Measurements from ENCODE around the gene KLHL10.
"Not testable (repeated sequence)": the region's sequence is repeated elsewhere in the genome, so short reads cannot be mapped to it uniquely, and the experiment has no call there.

KLHL10 gene

GRCh38 chr17:41860254-41860931, 22.8 kb downstream of the KLHL10 start:
- no peak for DNase-seq

GRCh38 chr17:41863074-41863848, 25.6 kb downstream of the KLHL10 start:
- DNase-seq, result no peak

- DNase-seq, result no peak
Measured at GRCh38 chr17:41864498-41864835, 26.8 kb downstream of the KLHL10 start.

DNA sequence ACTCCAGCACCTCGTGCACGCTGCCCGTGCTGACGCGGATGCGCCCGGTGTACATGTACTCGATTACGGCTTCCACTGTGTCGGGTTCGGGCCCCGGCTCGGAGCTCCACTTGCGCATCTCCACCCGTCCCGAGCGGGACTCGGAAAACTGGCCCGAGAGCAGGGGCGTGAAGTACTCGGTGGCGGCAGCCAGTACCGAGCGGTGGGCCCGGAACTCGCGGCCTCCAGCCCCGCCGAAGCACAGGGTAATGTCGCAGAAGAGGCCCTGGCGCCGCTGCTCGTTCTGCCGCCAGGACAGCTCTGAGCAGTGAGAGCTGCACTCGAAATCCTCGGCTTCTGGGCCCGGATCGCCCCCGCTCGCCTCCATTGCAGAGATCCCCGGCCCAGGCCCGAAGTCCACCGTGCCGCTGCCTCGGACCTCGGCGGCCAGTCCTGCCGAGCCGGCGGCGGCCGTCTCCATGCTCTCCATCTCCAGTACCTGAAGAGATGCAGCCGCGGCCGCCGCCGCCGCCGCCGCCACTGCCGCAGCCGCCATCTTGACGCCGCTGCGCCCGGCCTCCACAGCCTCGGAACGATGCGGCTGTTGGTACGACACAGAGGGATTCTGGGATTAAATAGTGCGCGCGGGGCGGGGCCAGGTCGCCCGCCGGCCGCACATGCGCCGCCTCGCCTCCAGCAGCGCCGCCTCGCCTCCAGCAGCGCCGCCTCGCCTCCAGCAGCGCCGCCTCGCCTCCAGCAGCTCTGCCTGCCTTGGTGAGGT, 27.4 kb downstream of the KLHL10 start, which contains the start of gene KLHL11:
Gene KLHL11 (minus strand): TSS at position 588 of the 760 bp plus-strand sequence. CDS start 53 bp downstream, at position 535.
- peak; percentile 61 for DNase-seq

- DNase-seq, result no peak
Measured at GRCh38 chr17:41865596-41865893, 27.9 kb downstream of the KLHL10 start.

DNA sequence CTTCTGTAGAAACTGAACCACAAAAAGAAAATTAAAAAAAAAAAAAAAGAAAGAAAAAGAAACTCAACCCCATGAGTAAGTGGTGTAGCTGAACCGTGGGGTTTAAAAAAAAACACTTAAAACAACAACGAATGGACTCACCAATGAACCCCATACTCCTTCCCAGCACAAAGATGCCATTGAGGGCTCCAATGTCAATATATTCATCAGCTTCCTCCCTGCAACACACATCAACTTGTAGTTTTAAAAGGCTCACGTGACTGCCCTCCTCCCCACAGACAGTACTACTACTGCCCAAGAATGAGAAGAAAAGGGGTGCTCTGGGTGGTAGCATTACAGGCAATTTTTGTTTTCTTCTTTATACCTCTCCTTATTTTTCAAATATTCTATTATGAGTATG, 30.9 kb downstream of the KLHL10 start:
- no peak for DNase-seq

- no peak for DNase-seq
Measured at GRCh38 chr17:41869426-41869825, 31.8 kb downstream of the KLHL10 start.

- no peak for DNase-seq
Measured at GRCh38 chr17:41870097-41870496, 32.5 kb downstream of the KLHL10 start.

DNA sequence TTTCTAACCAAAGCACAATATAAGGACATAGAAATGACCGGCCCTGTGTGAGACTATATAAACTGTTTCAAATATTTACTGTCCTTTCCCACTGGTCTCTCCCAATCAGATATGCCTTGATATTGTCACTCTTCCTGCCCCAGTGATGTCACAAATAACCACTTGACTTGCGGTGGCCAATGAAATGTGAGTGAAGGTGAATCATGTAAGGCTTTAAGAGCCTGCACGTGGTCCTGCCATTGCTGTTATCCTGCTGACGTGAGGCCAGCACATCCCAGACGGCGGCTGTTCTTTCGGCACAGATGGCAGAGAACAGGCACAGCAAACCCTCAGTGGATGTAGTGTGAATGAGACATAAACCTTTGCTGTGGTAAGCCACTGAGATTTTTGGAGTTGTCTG, 33.0 kb downstream of the KLHL10 start:
- no peak for DNase-seq

DNA sequence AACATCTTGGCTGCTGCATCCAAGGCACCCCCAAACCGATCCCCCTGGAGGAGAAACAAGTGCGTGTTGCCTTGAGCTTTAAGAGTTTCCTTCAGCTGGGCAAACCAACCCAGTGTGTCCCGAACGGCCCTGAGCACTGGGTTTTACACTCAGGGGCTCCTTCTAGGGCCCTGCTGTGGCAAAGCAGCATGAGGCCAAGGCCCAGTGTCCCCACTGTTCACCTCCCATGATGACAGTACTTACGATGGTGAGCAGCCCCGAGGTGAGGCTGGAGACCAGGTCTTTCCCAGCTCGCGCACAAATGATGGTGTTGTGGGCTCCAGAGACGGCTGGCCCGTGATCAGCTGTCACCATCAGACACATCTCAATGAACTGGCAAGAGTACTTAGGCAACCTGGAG, 34.2 kb downstream of the KLHL10 start:
- no peak for DNase-seq

DNA sequence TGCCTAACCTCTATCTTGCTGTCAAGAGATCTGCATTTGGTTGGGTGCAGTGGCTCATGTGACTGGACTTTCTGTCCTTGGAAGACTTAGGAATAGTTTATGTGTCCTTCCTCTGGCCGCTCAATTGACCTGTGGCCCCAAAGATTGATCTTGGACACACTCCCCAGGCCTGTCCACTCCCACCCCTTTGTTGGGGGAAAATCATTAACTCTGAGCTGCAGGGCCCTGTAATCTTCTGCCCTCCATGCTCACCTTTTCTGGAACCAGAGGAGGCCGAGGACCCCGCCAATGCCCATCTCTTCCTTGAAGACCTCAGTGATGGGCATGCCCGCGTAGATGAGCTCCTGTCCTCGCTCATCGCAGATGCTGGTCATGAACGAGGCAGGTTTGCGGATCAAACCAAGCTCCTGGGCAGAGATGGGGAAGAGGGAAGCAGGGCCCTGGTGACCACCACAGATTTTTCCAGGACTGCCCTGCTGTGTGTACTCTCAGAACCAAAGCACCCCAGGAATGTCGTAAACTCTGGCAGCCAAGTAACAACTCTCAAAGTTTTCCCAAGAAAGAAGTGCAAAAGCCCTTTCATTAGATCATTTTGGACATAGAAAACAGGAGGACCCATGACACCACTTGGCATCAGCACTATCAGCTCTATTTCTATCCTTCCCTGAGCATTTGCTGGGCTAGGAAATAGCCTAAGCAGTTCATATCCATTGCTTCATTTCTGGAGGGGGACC, 36.1 kb downstream of the KLHL10 start:
- no peak for DNase-seq

DNA sequence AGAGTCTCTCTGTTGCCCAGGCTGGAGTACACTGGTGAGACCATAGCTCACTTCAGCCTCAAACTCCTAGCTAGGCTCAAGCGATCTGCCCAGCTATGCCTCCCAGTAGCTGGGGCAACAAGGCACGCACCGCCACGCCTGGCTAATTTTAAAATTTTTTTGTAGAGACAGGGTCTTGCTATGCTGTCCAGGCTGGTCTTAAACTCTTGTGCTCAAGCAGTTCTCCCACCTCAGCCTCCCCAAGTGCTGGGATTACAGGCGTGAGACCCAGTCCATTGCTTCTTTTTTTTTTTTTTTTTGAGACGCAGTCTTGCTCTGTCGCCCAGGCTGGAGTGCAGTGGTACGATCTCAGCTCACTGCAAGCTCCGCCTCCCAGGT, 36.7 kb downstream of the KLHL10 start:
- not testable (repeated sequence) for DNase-seq

DNA sequence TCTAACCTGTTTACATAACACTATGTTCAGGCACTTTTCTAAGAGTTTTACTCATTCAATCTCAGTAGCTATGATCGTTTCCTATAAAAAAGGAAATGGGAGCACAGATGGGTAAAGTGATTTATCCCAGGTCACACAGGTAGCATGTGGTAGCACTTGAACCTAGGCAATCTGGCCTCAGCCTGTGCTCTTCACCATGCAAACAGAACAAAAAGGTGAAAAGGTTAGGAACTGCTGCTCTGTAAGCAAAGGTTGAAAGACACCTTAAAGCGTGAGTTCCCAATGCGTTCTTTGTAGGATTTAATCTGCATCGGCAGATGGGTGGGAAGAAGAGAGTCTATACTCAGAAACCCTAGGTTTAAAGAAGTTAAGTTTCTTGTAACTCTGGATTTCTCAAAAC, 42.5 kb downstream of the KLHL10 start:
- no peak for DNase-seq

DNA sequence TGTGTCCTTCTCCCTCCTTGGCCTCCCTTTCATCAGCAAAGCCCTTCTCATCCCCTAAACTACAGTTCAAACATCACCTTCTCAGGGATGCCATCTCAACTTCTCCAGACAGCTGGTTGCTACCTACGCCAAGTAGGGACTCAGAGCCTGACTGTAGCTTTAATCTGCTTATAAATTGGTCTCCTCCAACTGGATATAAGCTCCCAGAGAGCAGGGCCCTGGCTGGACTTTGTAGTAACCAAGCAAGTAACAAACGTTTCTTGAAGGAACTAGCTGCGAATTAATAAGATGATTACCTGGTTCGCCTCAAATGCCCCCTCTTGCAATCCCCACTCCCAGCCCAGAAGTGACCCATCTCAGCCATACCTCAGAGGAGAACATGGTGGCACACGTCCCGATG, 45.1 kb downstream of the KLHL10 start:
- DNase-seq, result no peak

- no peak for DNase-seq
Measured at GRCh38 chr17:41885733-41886132, 48.1 kb downstream of the KLHL10 start.

DNA sequence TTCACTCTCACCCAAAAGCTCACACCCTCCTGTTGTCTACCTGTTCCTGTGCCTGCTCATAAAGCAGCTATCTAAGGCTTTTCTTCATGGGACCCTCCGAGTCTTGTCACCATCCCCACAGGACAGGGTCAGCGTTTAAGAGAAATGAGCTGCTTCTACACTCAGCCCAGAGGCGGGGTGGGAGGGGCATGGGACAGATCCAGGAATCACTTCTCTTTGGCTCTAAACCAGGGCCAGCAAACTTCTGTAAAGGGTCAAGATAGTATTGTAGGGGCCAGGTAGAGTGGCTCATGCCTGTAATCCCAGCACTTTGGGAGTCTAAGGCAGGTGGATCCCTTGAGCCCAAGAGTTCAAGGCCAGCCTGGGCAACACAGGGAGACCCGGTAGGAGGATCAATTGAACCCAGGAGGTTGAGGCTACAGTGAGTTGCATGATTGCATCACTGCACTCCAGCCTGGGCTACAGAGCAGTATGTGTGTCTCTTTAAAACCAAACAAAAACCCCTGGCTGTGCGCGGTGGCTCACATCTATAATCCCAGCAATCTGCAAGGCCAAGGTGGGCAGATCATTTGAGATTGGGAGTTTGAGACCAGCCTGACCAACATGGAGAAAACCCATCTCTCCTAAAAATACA, 50.8 kb downstream of the KLHL10 start:
- no peak for DNase-seq

DNA sequence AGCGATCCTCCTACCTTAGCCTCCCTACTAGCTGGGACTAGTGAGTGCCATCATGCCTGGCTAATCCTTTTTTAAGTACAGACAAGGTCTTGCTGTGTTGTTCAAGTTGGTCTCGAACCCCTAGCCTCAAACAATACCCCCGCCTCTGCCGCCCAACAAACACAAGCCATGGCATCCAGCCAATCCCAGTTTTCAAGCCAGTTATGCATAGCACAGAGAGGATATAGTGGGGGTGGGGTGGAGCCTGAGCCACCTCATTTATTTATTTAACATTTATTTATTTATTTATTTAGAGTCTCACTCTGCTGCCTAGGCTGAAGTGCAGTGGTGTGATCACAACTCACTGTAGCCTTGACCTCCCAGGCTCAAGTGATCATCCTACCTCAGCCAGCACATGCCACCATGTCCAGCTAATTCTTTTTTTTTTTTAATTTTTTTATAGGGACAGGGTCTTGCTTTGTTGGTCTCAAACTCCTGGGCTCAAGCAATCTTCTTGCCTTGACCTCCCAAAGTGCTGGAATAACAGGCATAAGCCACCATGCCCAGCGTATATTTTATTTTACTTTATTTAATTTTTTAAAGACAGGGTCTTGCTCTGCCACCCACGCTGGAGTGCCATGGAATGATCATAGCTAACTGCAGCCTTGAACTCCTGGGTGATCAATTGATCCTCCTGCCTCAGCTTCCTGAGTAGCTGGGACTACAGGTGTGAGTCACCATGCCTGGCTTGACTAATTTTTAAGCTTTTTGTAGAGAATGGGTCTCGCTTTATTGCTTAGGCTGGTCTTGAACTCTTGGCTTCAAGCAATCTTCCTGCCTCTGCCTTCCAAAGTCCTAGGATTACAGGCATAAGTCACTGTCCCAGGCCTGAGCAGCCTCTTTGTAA, 53.8 kb downstream of the KLHL10 start:
- DNase-seq, result no peak

DNA sequence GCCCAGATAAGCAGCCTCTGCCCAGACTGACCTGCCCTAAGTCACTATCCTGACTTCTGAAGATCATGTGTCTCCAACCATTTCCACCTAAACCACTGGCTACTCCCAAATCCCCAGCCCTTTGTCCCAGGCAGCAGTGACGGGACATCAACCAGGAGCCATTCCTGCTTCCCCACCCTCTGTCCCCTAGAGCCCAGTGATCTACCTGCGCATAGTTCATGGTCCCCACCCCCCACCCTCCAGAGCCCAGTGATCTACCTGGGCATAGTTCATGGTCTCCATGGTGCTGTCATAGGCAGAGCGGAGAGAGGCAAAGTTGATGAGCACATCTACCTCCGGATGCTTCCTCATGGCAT, 54.4 kb downstream of the KLHL10 start:
- DNase-seq, result no peak

GRCh38 chr17:41893384-41893783, 55.8 kb downstream of the KLHL10 start:
- no peak for DNase-seq

GRCh38 chr17:41894791-41895331, 57.2 kb downstream of the KLHL10 start:
- no peak for DNase-seq

- DNase-seq, result no peak
Measured at GRCh38 chr17:41895617-41896016, 58.0 kb downstream of the KLHL10 start.

GRCh38 chr17:41896726-41897125, 59.1 kb downstream of the KLHL10 start:
- no peak for DNase-seq
